Keratinocyte (primary cell): ENCODE results near the gene PRKCE. TPM values are rescaled to one million over a fixed set of nuclear protein-coding genes. Genes with fewer than 3 reads are reported as not detected.

Experiments used
- DNase-seq: peaks from one replicate; pipeline ENCODE4 v3.0.0-alpha.2; 2011; ENCODE audit warnings: low read depth, missing footprints, low spot score
- FAIRE-seq: peaks from 2 replicates; lab custom pipeline; 2011; peaks lifted over from hg19 to GRCh38; lab: Jason Lieb, UNC
- H2AFZ ChIP-seq: 2 replicates; pipeline ENCODE4 v1.6.0; 2012; ENCODE audit warnings: low read length, control low read depth, inconsistent platforms; ENCODE audit not compliant: control insufficient read depth
- H3K27ac ChIP-seq: 2 replicates; pipeline ENCODE4 v1.5.1; 2011; ENCODE audit warnings: low read length; ENCODE audit not compliant: control insufficient read depth, insufficient read depth
- H3K27me3 ChIP-seq: 3 replicates; pipeline ENCODE4 v1.6.0; 2011; ENCODE audit warnings: low read length; ENCODE audit not compliant: control insufficient read depth, insufficient read depth; ENCODE audit errors: extremely low read depth
- H3K36me3 ChIP-seq, 2 experiments: 2 replicates in 1 of 2; 3 replicates in 1 of 2; pipeline ENCODE4 v1.5.1; 2011; ENCODE audit warnings: low read length in 2 of 2, mild to moderate bottlenecking in 1 of 2; ENCODE audit not compliant: control insufficient read depth in 2 of 2, insufficient read depth in 2 of 2; ENCODE audit errors: extremely low read depth in 1 of 2
- H3K4me1 ChIP-seq: 3 replicates; pipeline ENCODE4 v1.5.1; 2011; ENCODE audit warnings: low read length; ENCODE audit not compliant: control insufficient read depth, insufficient read depth; ENCODE audit errors: extremely low read depth
- H3K4me2 ChIP-seq: 3 replicates; pipeline ENCODE4 v1.6.0; 2011; ENCODE audit warnings: low read depth, low read length; ENCODE audit not compliant: control insufficient read depth, insufficient read depth; ENCODE audit errors: extremely low read depth
- H3K4me3 ChIP-seq, 3 experiments: fragments of 200-600 bp in 1 of 3; sonication (generic) in 1 of 3; 2 replicates in 2 of 3; 3 replicates in 1 of 3; pipeline ENCODE4 v1.5.1; 2011 to 2016; ENCODE audit warnings: low read length in 3 of 3, mild to moderate bottlenecking in 3 of 3, control low read depth in 2 of 3, inconsistent platforms in 1 of 3, low read depth in 1 of 3, mixed read lengths in 1 of 3, mixed run types in 1 of 3, moderate library complexity in 1 of 3; ENCODE audit not compliant: control insufficient read depth in 2 of 3, insufficient read depth in 2 of 3; ENCODE audit errors: extremely low read depth in 1 of 3
- H3K79me2 ChIP-seq: 2 replicates; pipeline ENCODE4 v1.6.0; 2012; ENCODE audit warnings: low read length; ENCODE audit not compliant: control insufficient read depth, insufficient read depth
- H3K9ac ChIP-seq: 3 replicates; pipeline ENCODE4 v1.6.0; 2011; ENCODE audit warnings: low read length; ENCODE audit not compliant: control insufficient read depth, insufficient read depth; ENCODE audit errors: extremely low read depth
- H3K9me1 ChIP-seq: 3 replicates; pipeline ENCODE4 v1.6.0; 2011; ENCODE audit warnings: low read length; ENCODE audit not compliant: control insufficient read depth, insufficient read depth; ENCODE audit errors: extremely low read depth
- H3K9me3 ChIP-seq: 2 replicates; pipeline ENCODE4 v1.5.1; 2012; ENCODE audit warnings: low read depth, low read length; ENCODE audit not compliant: control insufficient read depth
- H4K20me1 ChIP-seq: 3 replicates; pipeline ENCODE4 v1.6.0; 2011; ENCODE audit warnings: low read length; ENCODE audit not compliant: control insufficient read depth, insufficient read depth; ENCODE audit errors: extremely low read depth
- EZH2 ChIP-seq: IDR thresholded peaks from one replicate; pipeline ENCODE4 v1.6.1; 2012; ENCODE audit warnings: inconsistent platforms, mild to moderate bottlenecking, low read length, moderate library complexity
- dilution Hi-C: fragments of 300-500 bp; cut with MboI; formaldehyde crosslinking; loops from one replicate; pipeline ENCODE4 v1.7.0; 2020; ENCODE audit warnings: low sequenced_read_pairs; ENCODE audit not compliant: extremely low pct_ligation_motif_present
- polyA plus RNA-seq, 5 experiments: library from polyadenylated mRNA; depleted of rRNA in 3 of 5; stranded (reverse) in 3 of 5; stranded (forward) in 1 of 5; unstranded in 1 of 5; fragments of >200 nt; gene quantifications; 1 replicate in 1 of 5; 2 replicates in 3 of 5; 3 replicates in 1 of 5; pipeline versions ENCODE4 v1.2.1 to v1.2.3, GENCODE V29; 2011 to 2012; ENCODE audit warnings: missing spikeins in 2 of 5, low read depth in 1 of 5, low replicate concordance in 1 of 5
- TF ChIP-seq, protein P1 (sequence below), 3 experiments: IDR thresholded peaks in 1 of 3; conservative IDR thresholded peaks in 1 of 3; optimal IDR thresholded peaks in 1 of 3; 2 replicates in 2 of 3; 3 replicates in 1 of 3; pipeline versions ENCODE3 to v1.5.1; 2011; ENCODE audit warnings: low read length in 3 of 3, mild to moderate bottlenecking in 3 of 3, moderate library complexity in 2 of 3, control low read depth in 1 of 3, inconsistent platforms in 1 of 3; ENCODE audit not compliant: insufficient read depth in 2 of 3; ENCODE audit errors: extremely low read depth in 1 of 3

Gene PRKCE
- polyA plus RNA-seq, 1 donor (not counting 4 experiments of a cell fraction or from before 2014, with no cell fraction given) = 2.0 TPM

DNA sequence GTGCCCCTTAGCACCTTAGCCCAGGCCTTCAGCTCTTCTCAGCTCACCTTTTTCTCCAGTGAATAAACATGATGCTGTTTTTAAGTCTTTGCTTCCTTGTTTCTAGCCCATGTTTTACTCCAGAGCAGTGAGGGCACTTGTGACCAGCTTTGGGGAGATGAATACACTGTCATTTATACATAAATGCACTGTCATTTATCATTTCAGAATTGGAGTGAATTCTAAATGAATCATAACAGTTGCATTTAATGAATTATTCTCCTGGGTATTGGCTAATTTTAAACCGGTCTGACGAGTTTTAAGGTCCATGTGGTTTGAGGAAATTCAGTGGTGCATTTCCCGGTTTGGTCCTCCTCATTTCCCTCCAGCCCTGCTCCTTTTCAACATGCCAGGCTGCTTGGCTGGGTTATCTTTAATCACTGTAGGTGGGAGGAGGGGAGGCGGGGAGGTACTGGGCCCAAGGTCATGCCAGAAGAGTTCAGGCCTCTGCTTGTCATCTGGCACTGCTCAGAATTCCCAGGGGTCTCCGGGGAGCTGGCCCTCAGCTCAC is 23.9 kb downstream of the PRKCE start:
- H3K4me2 ChIP-seq = peak overlapping the region; percentile 80
- no peaks in the 10 kb centered on the region for H3K36me3 ChIP-seq
- H3K4me1 ChIP-seq = peaks cover 18% of the 10 kb centered on the region
- H3K4me3 ChIP-seq = peak overlapping the region in 1 of 3 experiments; percentile 35
- H3K27ac ChIP-seq = peak overlapping the region; percentile 60
- H3K9ac ChIP-seq = peak overlapping the region; percentile 53
- DNase-seq = no peak
- FAIRE-seq = peak; percentile 69
- no peaks in the 10 kb centered on the region for H3K79me2 ChIP-seq
- no peaks in the 10 kb centered on the region for H4K20me1 ChIP-seq
- H3K9me3 ChIP-seq = no peaks in the 10 kb centered on the region
- H2AFZ ChIP-seq = peak overlapping the region; percentile 58
- no peaks in the 10 kb centered on the region for H3K27me3 ChIP-seq
- dilution Hi-C loops = no loop called here
- TF ChIP-seq EZH2 = no peak
- TF ChIP-seq, protein P1, sequence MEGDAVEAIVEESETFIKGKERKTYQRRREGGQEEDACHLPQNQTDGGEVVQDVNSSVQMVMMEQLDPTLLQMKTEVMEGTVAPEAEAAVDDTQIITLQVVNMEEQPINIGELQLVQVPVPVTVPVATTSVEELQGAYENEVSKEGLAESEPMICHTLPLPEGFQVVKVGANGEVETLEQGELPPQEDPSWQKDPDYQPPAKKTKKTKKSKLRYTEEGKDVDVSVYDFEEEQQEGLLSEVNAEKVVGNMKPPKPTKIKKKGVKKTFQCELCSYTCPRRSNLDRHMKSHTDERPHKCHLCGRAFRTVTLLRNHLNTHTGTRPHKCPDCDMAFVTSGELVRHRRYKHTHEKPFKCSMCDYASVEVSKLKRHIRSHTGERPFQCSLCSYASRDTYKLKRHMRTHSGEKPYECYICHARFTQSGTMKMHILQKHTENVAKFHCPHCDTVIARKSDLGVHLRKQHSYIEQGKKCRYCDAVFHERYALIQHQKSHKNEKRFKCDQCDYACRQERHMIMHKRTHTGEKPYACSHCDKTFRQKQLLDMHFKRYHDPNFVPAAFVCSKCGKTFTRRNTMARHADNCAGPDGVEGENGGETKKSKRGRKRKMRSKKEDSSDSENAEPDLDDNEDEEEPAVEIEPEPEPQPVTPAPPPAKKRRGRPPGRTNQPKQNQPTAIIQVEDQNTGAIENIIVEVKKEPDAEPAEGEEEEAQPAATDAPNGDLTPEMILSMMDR (optimal IDR thresholded peaks at IDR 0.05 in 1 of 3, IDR thresholded peaks at IDR 0.05 in 1 of 3, conservative IDR thresholded peaks at IDR 0.05 in 1 of 3; ENCODE audit: extremely low read depth in 1 of 3, insufficient read depth in 2 of 3, low read length in 3 of 3) = no peak
- no peaks in the 10 kb centered on the region for H3K9me1 ChIP-seq

DNA sequence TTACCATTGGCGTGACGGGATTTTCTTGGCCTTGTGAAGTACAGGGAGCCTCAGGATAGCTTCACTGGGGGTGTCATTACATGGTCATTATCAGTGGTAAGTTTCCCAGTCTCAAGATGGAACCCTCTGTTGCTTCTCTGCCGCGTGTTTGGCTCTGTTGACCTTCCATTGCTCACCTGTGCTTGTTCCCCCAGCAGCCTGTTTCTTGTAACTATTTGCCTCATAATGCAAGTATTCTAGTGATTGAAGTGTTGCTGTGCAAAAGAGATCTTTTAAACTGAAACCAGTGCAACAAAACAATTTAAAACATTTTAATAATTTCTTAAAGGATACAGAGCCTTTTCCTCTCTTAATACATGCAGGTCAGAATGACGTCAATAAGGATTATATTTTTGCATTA is 24.6 kb downstream of the PRKCE start:
- H3K4me1 ChIP-seq = peaks cover 18% of the 10 kb centered on the region
- H3K4me3 ChIP-seq = no peak overlapping the region
- no peaks in the 10 kb centered on the region for H3K79me2 ChIP-seq
- no peak for FAIRE-seq
- no peaks in the 10 kb centered on the region for H3K9me1 ChIP-seq
- no peak for TF ChIP-seq EZH2
- no peak overlapping the region for H2AFZ ChIP-seq
- H3K9ac ChIP-seq = no peak overlapping the region
- no peaks in the 10 kb centered on the region for H3K36me3 ChIP-seq
- no peaks in the 10 kb centered on the region for H3K27me3 ChIP-seq
- H3K27ac ChIP-seq = no peak overlapping the region
- no peak for DNase-seq
- no peaks in the 10 kb centered on the region for H4K20me1 ChIP-seq
- dilution Hi-C loops = no loop called here
- H3K9me3 ChIP-seq = no peaks in the 10 kb centered on the region
- H3K4me2 ChIP-seq = peak overlapping the region; percentile 80

DNA sequence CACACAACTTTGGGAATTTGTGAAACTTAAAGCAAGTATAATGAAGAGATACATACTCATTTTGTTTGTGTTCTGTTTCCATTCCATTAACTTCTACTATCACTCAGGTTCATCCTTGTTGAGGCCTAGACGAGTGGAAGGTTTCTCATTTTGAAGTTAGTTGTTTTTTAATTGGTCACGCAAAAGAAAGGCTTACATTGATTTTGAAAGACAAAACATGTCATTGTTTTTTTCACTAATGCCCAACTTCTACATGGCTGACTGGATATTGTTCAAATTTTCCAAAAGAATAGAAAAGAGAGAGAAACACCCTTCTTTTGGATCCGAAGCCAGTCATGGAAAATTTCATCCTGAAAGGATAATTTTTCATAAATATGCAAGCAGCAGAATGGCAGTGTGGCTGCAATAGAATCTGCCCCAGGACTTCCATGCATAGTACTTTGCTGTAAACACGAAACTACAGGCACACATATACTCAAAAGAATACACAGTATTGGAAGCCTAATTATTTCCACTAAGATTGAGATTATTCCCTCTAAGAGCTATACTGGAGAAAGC is 27.4 kb downstream of the PRKCE start:
- no peak overlapping the region for H3K4me3 ChIP-seq
- no peaks in the 10 kb centered on the region for H3K79me2 ChIP-seq
- no peak overlapping the region for H2AFZ ChIP-seq

More for the DNA sequence above, 27.4 kb downstream of the PRKCE start:
- no peak for TF ChIP-seq EZH2
- TF ChIP-seq, protein P1 (optimal IDR thresholded peaks at IDR 0.05 in 1 of 3, IDR thresholded peaks at IDR 0.05 in 1 of 3, conservative IDR thresholded peaks at IDR 0.05 in 1 of 3; ENCODE audit: extremely low read depth in 1 of 3, insufficient read depth in 2 of 3, low read length in 3 of 3) = no peak
- Histone ChIP-seq H3K36me3 (no peaks in the 10 kb centered on the region), H3K4me1 (peaks cover 41% of the 10 kb centered on the region), H3K9me1 (no peaks in the 10 kb centered on the region), H3K27me3 (no peaks in the 10 kb centered on the region), H3K9me3 (no peaks in the 10 kb centered on the region), H3K4me2 (no peak overlapping the region), H4K20me1 (no peaks in the 10 kb centered on the region), H3K27ac (no peak overlapping the region), H3K9ac (no peak overlapping the region)
- DNase-seq = no peak
- no peak for FAIRE-seq
- dilution Hi-C loops = no loop called here
